DOHH2 (cell line): Measurements from ENCODE around the gene ST14.

Source experiments
- H3F3A ChIP-seq: fragments of 200-600 bp; sonication (generic), shearing (Covaris generic); 2 replicates; pipeline ENCODE4 v1.6.0; 2016; ENCODE audit warnings: antibody characterized with exemption, mild to moderate bottlenecking; ENCODE audit not compliant: control insufficient read depth, insufficient read depth
- H3K27ac ChIP-seq: fragments of 200-600 bp; sonication (generic); 2 replicates; pipeline ENCODE4 v1.5.1; 2014; ENCODE audit warnings: low read depth, mild to moderate bottlenecking, low read length, moderate library complexity
- H3K27me3 ChIP-seq: fragments of 200-600 bp; sonication (generic); 2 replicates; pipeline ENCODE4 v1.6.1; 2014; ENCODE audit warnings: mild to moderate bottlenecking, low read length, mixed read lengths; ENCODE audit not compliant: control insufficient read depth
- H3K36me3 ChIP-seq: fragments of 200-600 bp; sonication (generic); 2 replicates; pipeline ENCODE4 v1.6.1; 2014; ENCODE audit warnings: mild to moderate bottlenecking, low read length, moderate library complexity, mixed read lengths; ENCODE audit not compliant: control insufficient read depth
- H3K4me1 ChIP-seq: fragments of 200-600 bp; sonication (generic); 2 replicates; pipeline ENCODE4 v1.6.1; 2014; ENCODE audit warnings: mild to moderate bottlenecking, low read length, mixed read lengths; ENCODE audit not compliant: control insufficient read depth
- H3K4me2 ChIP-seq: fragments of 200-600 bp; sonication (generic); 2 replicates; pipeline ENCODE4 v1.6.0; 2014; ENCODE audit warnings: mild to moderate bottlenecking, low read length, moderate library complexity
- H3K4me3 ChIP-seq: fragments of 200-600 bp; sonication (generic); 2 replicates; pipeline ENCODE4 v1.5.1; 2014; ENCODE audit warnings: mild to moderate bottlenecking, low read length, mixed read lengths
- H3K79me2 ChIP-seq: fragments of 200-600 bp; sonication (generic); 2 replicates; pipeline ENCODE4 v1.6.1; 2014; ENCODE audit warnings: mild to moderate bottlenecking, low read length, mixed read lengths; ENCODE audit not compliant: control insufficient read depth
- H3K9me2 ChIP-seq: fragments of 200-600 bp; sonication (generic); replicated peaks from 2 replicates; pipeline ENCODE4 v1.6.1; 2014; ENCODE audit warnings: mild to moderate bottlenecking, low read length, mixed read lengths; ENCODE audit not compliant: control insufficient read depth
- H3K9me3 ChIP-seq: fragments of 200-600 bp; sonication (generic); 2 replicates; pipeline ENCODE4 v1.6.1; 2014; ENCODE audit warnings: antibody characterized with exemption, low read length, mixed read lengths; ENCODE audit not compliant: control insufficient read depth, insufficient read depth
- H4K20me1 ChIP-seq: fragments of 200-600 bp; sonication (generic); 2 replicates; pipeline ENCODE4 v1.6.0; 2014; ENCODE audit warnings: low read depth, mild to moderate bottlenecking, antibody characterized with exemption, low read length, moderate library complexity; ENCODE audit not compliant: control insufficient read depth, insufficient read depth
- EZH2phosphoT487 ChIP-seq: fragments of 200-600 bp; sonication (generic); IDR thresholded peaks from 2 replicates; pipeline ENCODE4 v1.6.1; 2017; ENCODE audit warnings: borderline replicate concordance, mild to moderate bottlenecking, antibody characterized with exemption, low read length, moderate library complexity, mixed read lengths
- TF ChIP-seq, protein P1 (sequence below): fragments of 200-600 bp; sonication (generic); IDR thresholded peaks from one replicate; pipeline ENCODE4 v1.5.1; 2014; ENCODE audit warnings: antibody characterized with exemption, mild to moderate bottlenecking, low read depth, low read length; ENCODE audit not compliant: poor library complexity, severe bottlenecking

Gene ST14

GRCh38 chr11:130162733-130163132 lies 3.2 kb downstream of the ST14 start:
- H3K27ac ChIP-seq: peak overlapping the region; percentile 81
- H3K9me3 ChIP-seq: no peaks in the 10 kb centered on the region
- H4K20me1 ChIP-seq: peaks cover 17% of the 10 kb centered on the region
- H3K4me1 ChIP-seq: peaks cover 66% of the 10 kb centered on the region
- peak overlapping the region; percentile 91 for H3K4me2 ChIP-seq
- H3K27me3 ChIP-seq: 0 out of 2 replicates have a peak, but pooled peaks cover 3% of the 10 kb centered on the region
- H3K36me3 ChIP-seq: peaks cover 62% of the 10 kb centered on the region
- H3K79me2 ChIP-seq: peaks cover 79% of the 10 kb centered on the region
- no peak for TF ChIP-seq EZH2phosphoT487
- TF ChIP-seq, protein P1, sequence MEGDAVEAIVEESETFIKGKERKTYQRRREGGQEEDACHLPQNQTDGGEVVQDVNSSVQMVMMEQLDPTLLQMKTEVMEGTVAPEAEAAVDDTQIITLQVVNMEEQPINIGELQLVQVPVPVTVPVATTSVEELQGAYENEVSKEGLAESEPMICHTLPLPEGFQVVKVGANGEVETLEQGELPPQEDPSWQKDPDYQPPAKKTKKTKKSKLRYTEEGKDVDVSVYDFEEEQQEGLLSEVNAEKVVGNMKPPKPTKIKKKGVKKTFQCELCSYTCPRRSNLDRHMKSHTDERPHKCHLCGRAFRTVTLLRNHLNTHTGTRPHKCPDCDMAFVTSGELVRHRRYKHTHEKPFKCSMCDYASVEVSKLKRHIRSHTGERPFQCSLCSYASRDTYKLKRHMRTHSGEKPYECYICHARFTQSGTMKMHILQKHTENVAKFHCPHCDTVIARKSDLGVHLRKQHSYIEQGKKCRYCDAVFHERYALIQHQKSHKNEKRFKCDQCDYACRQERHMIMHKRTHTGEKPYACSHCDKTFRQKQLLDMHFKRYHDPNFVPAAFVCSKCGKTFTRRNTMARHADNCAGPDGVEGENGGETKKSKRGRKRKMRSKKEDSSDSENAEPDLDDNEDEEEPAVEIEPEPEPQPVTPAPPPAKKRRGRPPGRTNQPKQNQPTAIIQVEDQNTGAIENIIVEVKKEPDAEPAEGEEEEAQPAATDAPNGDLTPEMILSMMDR: no peak
- no peaks in the 10 kb centered on the region for H3K9me2 ChIP-seq
- peak overlapping the region; percentile 76 for H3K4me3 ChIP-seq
- H3F3A ChIP-seq: peaks cover 37% of the 10 kb centered on the region

GRCh38 chr11:130163346-130164220 lies 4.0 kb downstream of the ST14 start:
- Histone ChIP-seq H3K9me2 (no peaks in the 10 kb centered on the region), H3K27ac (peak overlapping the region; percentile 81), H3K36me3 (peaks cover 68% of the 10 kb centered on the region), H3K9me3 (no peaks in the 10 kb centered on the region), H3K4me3 (peak overlapping the region; percentile 76), H3K4me2 (peak overlapping the region; percentile 91), H3K27me3 (0 out of 2 replicates have a peak, but pooled peaks cover 3% of the 10 kb centered on the region), H3K79me2 (peaks cover 88% of the 10 kb centered on the region), H3K4me1 (peaks cover 71% of the 10 kb centered on the region), H3F3A (peaks cover 30% of the 10 kb centered on the region), H4K20me1 (peaks cover 17% of the 10 kb centered on the region)
- TF ChIP-seq, protein P1: no peak
- no peak for TF ChIP-seq EZH2phosphoT487

DNA sequence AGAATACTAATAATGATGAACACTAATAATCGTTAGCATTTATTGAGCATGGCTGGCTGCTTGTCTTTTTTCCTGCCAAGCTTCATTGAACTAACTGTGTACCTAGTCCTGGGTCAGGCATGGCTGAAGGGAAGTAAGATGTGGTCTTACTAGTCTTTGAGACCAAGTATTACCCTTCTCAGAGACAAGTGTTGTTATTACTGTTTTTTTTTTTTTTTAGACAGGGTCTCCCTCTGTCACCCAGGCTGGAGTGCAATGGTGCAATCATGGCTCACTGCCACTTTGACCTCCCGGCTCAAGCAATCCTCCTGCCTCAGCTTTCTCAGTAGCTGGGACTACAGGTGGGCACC lies 4.6 kb downstream of the ST14 start:
- peaks cover 77% of the 10 kb centered on the region for H3K4me1 ChIP-seq
- peak overlapping the region; percentile 91 for H3K4me2 ChIP-seq
- peak overlapping the region; percentile 81 for H3K27ac ChIP-seq
- no peak for TF ChIP-seq EZH2phosphoT487
- TF ChIP-seq, protein P1: no peak
- H3K36me3 ChIP-seq: peaks cover 70% of the 10 kb centered on the region
- no peaks in the 10 kb centered on the region for H3K9me3 ChIP-seq
- H3K4me3 ChIP-seq: peak overlapping the region; percentile 76
- H3K9me2 ChIP-seq: no peaks in the 10 kb centered on the region
- peaks cover 17% of the 10 kb centered on the region for H4K20me1 ChIP-seq
- H3K27me3 ChIP-seq: no peaks in the 10 kb centered on the region
- H3K79me2 ChIP-seq: peaks cover 94% of the 10 kb centered on the region
- peaks cover 26% of the 10 kb centered on the region for H3F3A ChIP-seq
